Heart right ventricle (tissue), 16 donors: ENCODE results near the gene HOXA13. TPM values are rescaled to one million over a fixed set of nuclear protein-coding genes. Genes with fewer than 3 reads are reported as not detected.

ENCODE experiments used
- ATAC-seq, 8 donors: fragments of 200-7000 bp; cut with Tn5 transposase; one replicate each; pipeline ENCODE4 v1.9.1; 2020; ENCODE audit warnings: mild to moderate bottlenecking in 8 of 8, moderate library complexity in 8 of 8, moderate number of reproducible peaks in 1 of 8
- DNase-seq, 2 donors: peaks; one replicate each; pipeline ENCODE4 v3.0.0-alpha.2; 2020
- H3K27ac ChIP-seq, 10 donors: fragments of 200-600 bp; sonication (generic) in 2 of 10; one replicate each; pipeline versions ENCODE4 v1.5.0 to v1.8.0; 2020 to 2022; ENCODE audit warnings: mild to moderate bottlenecking in 3 of 10
- H3K27me3 ChIP-seq, 7 donors: fragments of 200-600 bp; one replicate each; pipeline ENCODE4 v1.8.0; 2021 to 2022; ENCODE audit warnings: mild to moderate bottlenecking in 2 of 7
- H3K36me3 ChIP-seq, 9 donors: fragments of 200-600 bp; sonication (generic) in 1 of 9; one replicate each; pipeline versions ENCODE4 v1.5.0 to v1.8.0; 2020 to 2022; ENCODE audit warnings: mild to moderate bottlenecking in 2 of 9
- H3K4me1 ChIP-seq, 9 donors: fragments of 200-600 bp; sonication (generic) in 1 of 9; one replicate each; pipeline versions ENCODE4 v1.5.0 to v1.8.0; 2020 to 2022; ENCODE audit warnings: mild to moderate bottlenecking in 4 of 9
- H3K4me3 ChIP-seq, 10 donors: fragments of 200-600 bp; sonication (generic) in 2 of 10; one replicate each; pipeline versions ENCODE4 v1.5.0 to v1.8.0; 2020 to 2022; ENCODE audit warnings: mild to moderate bottlenecking in 7 of 10, moderate library complexity in 2 of 10
- H3K9me3 ChIP-seq, 11 donors: fragments of 200-600 bp in 10 of 11; sonication (generic) in 2 of 11; one replicate each; pipeline versions ENCODE4 v1.5.0 to v1.8.0; 2013 to 2022; ENCODE audit warnings: mild to moderate bottlenecking in 2 of 11, control low read depth in 1 of 11, moderate library complexity in 1 of 11
- CTCF ChIP-seq, 9 donors: fragments of 200-600 bp; sonication (generic) in 2 of 9; IDR thresholded peaks; one replicate each; pipeline versions ENCODE4 v1.5.0 to v1.8.0; 2021 to 2022; ENCODE audit warnings: antibody characterized with exemption in 9 of 9, mild to moderate bottlenecking in 5 of 9, moderate library complexity in 1 of 9
- WGBS, 2 donors: extraction: QIAGEN DNeasy Blood & Tissue Kit; methylation state at CpG; one replicate each; pipeline ENCODE4 v1.1.7; 2013; ENCODE audit warnings: inconsistent platforms in 1 of 2; 5-methylcytosine and 5-hydroxymethylcytosine counted together
- intact Hi-C, 10 donors: fragments of 100-400 bp; cut with DNase I; formaldehyde crosslinking; loops; one replicate each; pipeline versions ENCODE4 v1.11.1 to v1.14.2; 2022
- polyA plus RNA-seq, 2 donors: library from polyadenylated mRNA; stranded (reverse); fragments of 200-250 nt; gene quantifications; one replicate each; pipeline ENCODE4 v1.2.3, GENCODE V29; 2013
- total RNA-seq, 10 donors: library from RNA; stranded (reverse); fragmentation: NEBNext Ultra II Directional in 3 of 10; extraction: Animal tissue kit (Norgen Biotek cat#: 25700) in 3 of 10; gene quantifications; one replicate each; pipeline versions ENCODE4 v1.2.1 to v1.2.4, GENCODE V29; 2021 to 2023
- donor health status: Arrhythmogenic right ventricular cardiomyopathy.
- donor health status: ischemic (EF 13 %, LVEDD 7.1; RV severe dilation, severe dysfunction).
- donor health status: healthy with polysubstance abuse.
- donor health status: DM: no; HTN: yes; CAD: no.
- donor health status: DM: no; HTN: no; CAD: no.
- donor health status: ischemic (EF 25% LVEDD 6.9; RV normal size, moderate dysfunction).
- donor health status: ischemic (EF 25% LVEDD 5.7; RV mildly dilated, moderate dysfunction).
- donor health status: healthy.
- donor health status: DM: yes; HTN: yes; CAD: no.
- donor health status: Ischemic cardiomyopathy.
- donor health status: ischemic (EF 35%, LVEDD 5.7; RV mildly dilated, moderate dysfunction).
- donor health status: nonischemic (EF 11% LVEDD 7.7; RV severe dilation, severe dysfunction).
- donor health status: DM: yes; HTN: yes; CAD: no.
- donor health status: PGD.
- donor health status: ischemic (EF 29% LVEDD 5.4; RV normal size, mild dysfunction).
- donor health status: nonischemic (EF 23%, LVEDD 6.1; RV moderate dilation, normal function).

HOXA13 gene
- total and polyA plus RNA-seq, 12 donors = not detected

- ATAC-seq (no peak), DNase-seq (no peak)
- Histone ChIP-seq H3K27ac (no peak overlapping the region), H3K4me1 (peaks cover 14 to 53% (median 33%) of the 10 kb centered on the region in 9 donors), H3K4me3 (no peak overlapping the region), H3K36me3 (no peaks in the 10 kb centered on the region), H3K27me3 (peaks cover 71 to 100% (median 100%) of the 10 kb centered on the region in 7 donors), H3K9me3 (no peaks in the 10 kb centered on the region)
- intact Hi-C loops = loop anchor here in 7 of 10 donors (5.0 to 10.0 kb wide), 5 partner anchors 585 to 905 kb away; no protein-coding TSS in a partner anchor
- TF ChIP-seq CTCF (IDR thresholded peaks at IDR 0.05) = no peak
- WGBS, 2 donors = 33 to 41% methylated on average over 7 of the region's 7 CpGs
These were observed 9.7 kb downstream of the HOXA13 start for GRCh38 chr7:27189997-27190748.

- no peaks in the 10 kb centered on the region for H3K36me3 ChIP-seq
- no peaks in the 10 kb centered on the region for H3K9me3 ChIP-seq
- ATAC-seq (peak in 2 of 8 donors; percentile 12 to 28), DNase-seq (no peak)
- H3K27ac ChIP-seq = no peak overlapping the region
- TF ChIP-seq CTCF (IDR thresholded peaks at IDR 0.05) = no peak
- WGBS, 2 donors = 7 to 14% methylated on average over 21 to 22 of the region's 22 CpGs
- H3K4me3 ChIP-seq = peak overlapping the region in 6 of 10 donors; percentile 12 to 39 (median 25)
- intact Hi-C loops = no loop called here
- H3K4me1 ChIP-seq = peaks cover 17 to 60% (median 33%) of the 10 kb centered on the region in 9 donors
- H3K27me3 ChIP-seq = peaks cover 75 to 100% (median 100%) of the 10 kb centered on the region in 7 donors
These were observed 10.4 kb downstream of the HOXA13 start for GRCh38 chr7:27189295-27189996.

- Histone ChIP-seq H3K9me3 (no peaks in the 10 kb centered on the region), H3K4me1 (peaks cover 17 to 65% (median 42%) of the 10 kb centered on the region in 9 donors), H3K27me3 (peaks cover 76 to 100% (median 100%) of the 10 kb centered on the region in 7 donors), H3K4me3 (peak overlapping the region; percentile 5 to 39 (median 20)), H3K36me3 (no peaks in the 10 kb centered on the region), H3K27ac (no peak overlapping the region)
- DNase-seq (no peak), ATAC-seq (peak in 4 of 8 donors; percentile 8 to 40 (median 28))
- TF ChIP-seq CTCF (IDR thresholded peaks at IDR 0.05) = no peak
- intact Hi-C loops = no loop called here
- 3 to 5% methylated on average over 49 of the region's 49 CpGs for WGBS, 2 donors
These were observed 11.3 kb downstream of the HOXA13 start for GRCh38 chr7:27188386-27189294.
